Osteoblast (primary cell): ENCODE results near the gene IDUA. TPM values are rescaled to one million over a fixed set of nuclear protein-coding genes. Genes with fewer than 3 reads are reported as not detected.

ENCODE experiments used
- DNase-seq: peaks from one replicate; pipeline ENCODE4 v3.0.0; 2011; ENCODE audit warnings: low spot score, mixed read lengths; ENCODE audit not compliant: insufficient read length; ENCODE audit errors: missing footprints
- H2AFZ ChIP-seq: 2 replicates; pipeline ENCODE4 v1.6.0; 2011; ENCODE audit warnings: mild to moderate bottlenecking, low read length
- H3K27ac ChIP-seq: 2 replicates; pipeline ENCODE4 v1.5.1; 2011; ENCODE audit warnings: mild to moderate bottlenecking, low read depth, low read length, moderate library complexity
- H3K27me3 ChIP-seq: 2 replicates; pipeline ENCODE4 v1.6.0; 2012; ENCODE audit warnings: mild to moderate bottlenecking, control low read depth, inconsistent platforms, low read length, moderate library complexity; ENCODE audit not compliant: insufficient read depth
- H3K36me3 ChIP-seq: 2 replicates; pipeline ENCODE4 v1.5.1; 2011; ENCODE audit warnings: mild to moderate bottlenecking, low read length, control low read depth, moderate library complexity; ENCODE audit not compliant: insufficient read depth
- H3K4me1 ChIP-seq: 2 replicates; pipeline ENCODE4 v1.5.1; 2011; ENCODE audit warnings: mild to moderate bottlenecking, low read length, control low read depth, moderate library complexity; ENCODE audit not compliant: insufficient read depth
- H3K4me2 ChIP-seq: 2 replicates; pipeline ENCODE4 v1.6.0; 2011; ENCODE audit warnings: mild to moderate bottlenecking, low read length; ENCODE audit not compliant: insufficient read depth
- H3K4me3 ChIP-seq: fragments of 200-600 bp; sonication (generic); 3 replicates; pipeline ENCODE4 v1.5.1; 2012; ENCODE audit warnings: mild to moderate bottlenecking, low read length, inconsistent platforms; ENCODE audit not compliant: insufficient read depth
- H3K79me2 ChIP-seq: 2 replicates; pipeline ENCODE4 v1.6.0; 2012; ENCODE audit warnings: mild to moderate bottlenecking, low read length, control low read depth, inconsistent platforms; ENCODE audit not compliant: insufficient read depth
- H3K9me3 ChIP-seq: 2 replicates; pipeline ENCODE4 v1.5.1; 2011; ENCODE audit warnings: low read depth, low read length, control low read depth
- H4K20me1 ChIP-seq: 2 replicates; pipeline ENCODE4 v1.6.0; 2012; ENCODE audit warnings: mild to moderate bottlenecking, low read length, control low read depth; ENCODE audit not compliant: insufficient read depth
- CTCF ChIP-seq: IDR thresholded peaks from 2 replicates; pipeline ENCODE4 v1.5.1; 2011; ENCODE audit warnings: mild to moderate bottlenecking, low read depth, low read length, moderate library complexity; ENCODE audit errors: extremely low read depth
- total RNA-seq: library from RNA; depleted of rRNA; stranded (reverse); fragments of >200 nt; gene quantifications from 2 replicates; pipeline ENCODE4 v1.2.3, GENCODE V29; 2012

IDUA gene
- total RNA-seq, 1 donor, result 26.4 TPM

DNA sequence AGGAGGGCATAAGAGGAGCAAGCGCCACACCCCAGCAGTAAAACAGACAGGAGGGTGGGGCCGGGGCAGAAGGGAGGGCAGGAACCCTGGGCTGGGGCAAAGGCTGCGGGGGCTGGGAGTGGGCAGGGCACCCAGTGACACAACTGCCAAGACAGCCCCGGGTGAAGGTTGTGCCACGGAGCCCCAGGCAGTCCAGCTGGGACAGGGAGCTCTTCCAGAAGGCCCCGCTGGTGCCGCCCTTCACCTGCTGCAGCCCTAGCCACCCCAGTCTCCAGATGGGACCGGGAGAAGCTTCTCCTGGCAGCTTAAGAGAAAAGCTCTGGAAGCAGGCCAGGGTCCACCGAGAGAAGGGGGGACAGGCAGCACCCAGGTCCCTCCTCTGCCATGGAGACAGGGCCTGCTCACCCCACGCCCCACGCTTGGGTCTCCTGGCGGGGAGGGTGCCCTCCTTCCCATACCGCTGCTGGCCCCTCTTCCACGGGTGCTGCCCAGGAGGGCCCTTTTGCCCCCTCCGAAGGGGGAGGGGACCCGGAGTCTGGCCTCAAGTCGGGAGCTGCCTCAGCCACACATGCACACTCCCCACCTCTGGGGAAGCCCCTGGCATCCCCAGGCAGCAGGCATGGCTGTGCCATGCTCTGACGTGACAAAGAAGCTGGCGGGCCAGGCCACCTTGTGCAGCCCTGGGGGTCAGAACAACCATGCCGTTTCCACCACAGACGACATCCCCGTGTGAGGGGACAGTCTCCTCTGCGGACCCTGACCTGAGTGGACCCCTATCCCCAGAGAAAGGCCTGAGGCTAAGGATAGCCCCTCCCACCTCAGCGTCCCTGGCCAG, 15.0 kb upstream of the IDUA start:
- Histone ChIP-seq H3K4me3 (peak overlapping the region; percentile 80), H3K4me2 (peak overlapping the region; percentile 89), H3K27me3 (no peaks in the 10 kb centered on the region), H3K79me2 (peaks cover 21% of the 10 kb centered on the region), H3K36me3 (no peaks in the 10 kb centered on the region), H3K27ac (no peak overlapping the region), H4K20me1 (peaks cover 30% of the 10 kb centered on the region), H2AFZ (no peak overlapping the region), H3K4me1 (peaks cover 9% of the 10 kb centered on the region), H3K9me3 (no peaks in the 10 kb centered on the region)
- DNase-seq, result no peak
- no peak for TF ChIP-seq CTCF

GRCh38 chr4:972651-973424, 14.0 kb upstream of the IDUA start:
- Histone ChIP-seq H3K79me2 (peaks cover 21% of the 10 kb centered on the region), H3K9me3 (no peaks in the 10 kb centered on the region), H3K4me2 (peak overlapping the region; percentile 89), H3K4me3 (peak overlapping the region; percentile 80), H3K27me3 (no peaks in the 10 kb centered on the region), H3K36me3 (no peaks in the 10 kb centered on the region), H3K4me1 (peaks cover 9% of the 10 kb centered on the region), H4K20me1 (peaks cover 30% of the 10 kb centered on the region), H3K27ac (peak overlapping the region; percentile 23), H2AFZ (peak overlapping the region; percentile 47)
- DNase-seq, result peak; percentile 98
- TF ChIP-seq CTCF, result no peak

DNA sequence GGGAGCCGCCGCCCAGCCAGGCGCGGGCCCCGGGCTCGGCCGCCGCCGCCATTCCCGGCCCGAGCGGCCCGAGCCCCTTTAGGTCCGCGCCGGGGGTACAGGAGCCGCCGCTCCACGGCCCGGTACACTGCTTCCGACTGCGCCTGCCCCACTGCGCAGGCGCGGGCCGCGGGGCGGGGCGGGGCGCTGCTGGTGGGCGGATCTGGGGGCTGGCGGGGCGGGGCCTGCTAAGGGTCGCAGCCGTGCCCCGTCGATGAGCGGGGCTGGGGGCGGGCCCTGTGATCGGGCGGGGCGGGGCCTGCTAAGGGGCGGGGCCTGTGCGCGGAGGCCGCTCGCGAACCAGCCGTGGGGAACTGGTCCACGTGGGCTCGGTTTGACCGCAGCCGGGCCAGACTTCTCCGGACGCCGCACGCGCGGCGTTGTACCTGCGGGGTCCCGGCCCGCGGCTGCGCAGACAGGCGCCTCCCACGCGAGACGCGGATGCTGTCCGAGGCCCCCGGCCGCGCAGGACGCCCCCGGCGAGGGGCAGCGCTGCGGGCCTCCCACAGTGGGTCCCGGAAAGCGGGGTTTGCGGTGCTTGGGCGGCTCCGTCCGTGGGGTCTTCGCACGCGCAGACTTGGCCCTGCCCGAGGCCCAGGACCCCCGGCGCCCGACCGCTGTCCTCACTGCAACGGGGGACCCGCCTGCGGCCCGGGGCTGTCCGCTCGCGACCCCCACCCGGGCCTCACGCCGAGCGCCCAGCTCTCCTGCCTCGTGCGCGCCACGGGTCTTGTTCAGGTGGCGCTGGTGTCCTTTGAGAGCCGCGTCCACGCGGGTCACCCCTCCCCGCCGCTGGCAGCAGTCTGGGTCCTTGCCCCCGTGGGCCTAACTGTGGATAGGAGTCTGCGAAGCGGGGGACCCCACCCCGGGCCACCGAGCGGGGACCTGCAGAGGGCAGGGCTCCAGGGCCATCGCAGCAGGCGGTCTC, 13.1 kb upstream of the IDUA start, which contains the start of gene DGKQ:
Gene DGKQ (minus strand): TSS at position 139 of the 967 bp plus-strand sequence. CDS start 87 bp downstream, at position 52.
- DNase-seq, result peak; percentile 100
- Histone ChIP-seq H3K4me1 (peaks cover 9% of the 10 kb centered on the region), H3K36me3 (no peaks in the 10 kb centered on the region), H2AFZ (peak within 1 kb of the TSS; percentile 56), H3K9me3 (no peaks in the 10 kb centered on the region), H3K27ac (peak within 1 kb of the TSS; percentile 23), H3K4me3 (peak within 1 kb of the TSS; percentile 80), H4K20me1 (peaks cover 30% of the 10 kb centered on the region), H3K4me2 (peak within 1 kb of the TSS; percentile 89), H3K27me3 (no peaks in the 10 kb centered on the region), H3K79me2 (peaks cover 21% of the 10 kb centered on the region)
- TF ChIP-seq CTCF, result no peak
